HS-5 (cell line): ENCODE measurements around the gene MFAP4.

Experiments
- DNase-seq: peaks from one replicate; pipeline ENCODE4 v3.0.0-alpha.2; 2012; ENCODE audit warnings: low read depth

MFAP4 gene

DNA sequence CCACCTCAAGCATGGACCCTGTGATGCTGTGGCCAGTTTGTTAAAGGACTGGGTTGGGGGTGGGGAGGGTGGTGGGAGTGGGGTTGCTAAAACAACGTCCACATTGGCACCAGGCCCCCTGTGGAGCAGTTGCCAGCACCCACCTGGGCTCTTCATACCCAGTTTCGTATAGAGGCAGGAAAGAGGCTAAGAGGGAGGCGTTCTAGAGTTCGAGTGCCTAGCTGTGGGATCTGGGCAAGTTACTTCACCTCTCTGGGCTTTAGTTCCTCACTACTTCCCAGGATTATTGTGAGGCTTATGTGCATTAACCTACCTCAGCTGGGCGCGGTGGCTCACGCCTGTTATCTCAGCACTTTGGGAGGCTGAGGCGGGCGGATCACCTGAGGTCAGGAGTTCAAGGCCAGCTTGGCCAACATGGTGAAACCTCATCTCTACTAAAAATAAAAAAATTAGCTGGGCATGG is 1.4 kb downstream of the MFAP4 start:
- no peak for DNase-seq

DNA sequence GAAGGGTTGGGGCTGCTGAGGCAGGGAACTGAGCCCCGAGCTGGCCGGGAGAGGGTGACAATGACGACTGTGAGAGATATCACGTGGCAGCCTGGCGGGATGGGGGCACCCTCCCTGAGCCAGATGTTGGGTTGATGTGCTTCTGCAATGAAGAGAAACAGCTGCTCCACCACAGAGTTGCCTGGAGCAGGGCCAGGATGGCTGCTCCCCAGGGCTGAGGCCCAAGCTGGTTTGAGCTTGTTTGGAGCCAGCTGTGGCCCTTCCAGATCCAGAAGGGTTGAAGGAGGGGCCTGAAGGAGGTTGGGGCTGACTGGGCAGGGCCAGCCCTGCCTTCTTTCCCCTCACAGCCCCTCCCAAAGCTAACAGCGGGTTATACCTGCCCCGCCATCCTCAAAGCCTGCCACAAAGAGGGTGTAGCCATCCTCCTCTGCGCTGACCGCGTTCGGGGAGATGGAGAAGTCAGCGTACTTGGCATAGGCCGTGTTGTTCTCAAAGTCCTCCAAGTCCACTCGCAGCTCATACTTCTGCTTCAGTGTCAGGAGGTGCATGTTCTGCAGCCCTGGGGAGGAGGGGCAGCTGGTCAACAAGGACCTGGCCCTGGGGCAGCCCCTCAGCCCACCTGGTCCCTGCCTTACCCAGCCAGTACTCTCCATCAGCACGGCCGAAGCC is 2.1 kb downstream of the MFAP4 start:
- DNase-seq, result no peak

DNA sequence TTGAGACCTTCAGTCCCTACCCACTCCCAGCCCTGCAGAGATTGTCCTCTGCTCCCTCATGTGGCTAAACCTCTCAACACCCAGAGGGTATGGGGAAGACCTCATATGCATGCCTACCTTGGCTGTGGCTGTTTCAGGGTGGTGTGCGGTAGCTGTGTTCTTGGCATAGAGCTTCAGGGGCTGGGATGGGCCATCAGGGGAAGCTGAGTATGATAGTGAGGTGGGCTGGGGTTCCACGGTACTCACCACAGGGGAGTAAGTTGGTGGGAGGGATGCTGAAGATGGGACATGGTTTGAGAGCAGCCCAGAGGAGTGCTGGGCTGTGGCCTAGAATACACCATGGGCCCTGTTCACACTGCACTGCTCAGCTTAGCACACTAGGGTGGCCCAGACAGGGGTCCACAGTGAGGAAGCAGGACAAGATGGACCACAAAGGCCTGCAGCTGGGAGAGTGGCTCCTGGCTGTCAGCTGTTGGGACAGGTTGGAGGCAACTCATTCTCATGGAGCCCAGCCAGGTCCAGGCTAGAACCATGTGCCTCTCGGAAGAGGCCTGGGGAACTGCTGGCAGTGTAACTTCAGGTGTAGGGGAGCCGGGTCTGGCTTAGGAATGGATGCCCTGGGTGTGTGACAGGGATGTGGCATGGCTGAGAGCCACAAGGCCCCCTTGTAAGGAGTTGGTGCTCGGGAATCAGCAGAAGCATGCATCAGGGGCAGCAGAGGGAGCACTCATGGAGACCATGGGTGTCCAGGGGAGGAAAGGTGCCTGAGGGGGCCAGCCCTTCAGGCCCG is 3.1 kb downstream of the MFAP4 start:
- DNase-seq, result no peak

DNA sequence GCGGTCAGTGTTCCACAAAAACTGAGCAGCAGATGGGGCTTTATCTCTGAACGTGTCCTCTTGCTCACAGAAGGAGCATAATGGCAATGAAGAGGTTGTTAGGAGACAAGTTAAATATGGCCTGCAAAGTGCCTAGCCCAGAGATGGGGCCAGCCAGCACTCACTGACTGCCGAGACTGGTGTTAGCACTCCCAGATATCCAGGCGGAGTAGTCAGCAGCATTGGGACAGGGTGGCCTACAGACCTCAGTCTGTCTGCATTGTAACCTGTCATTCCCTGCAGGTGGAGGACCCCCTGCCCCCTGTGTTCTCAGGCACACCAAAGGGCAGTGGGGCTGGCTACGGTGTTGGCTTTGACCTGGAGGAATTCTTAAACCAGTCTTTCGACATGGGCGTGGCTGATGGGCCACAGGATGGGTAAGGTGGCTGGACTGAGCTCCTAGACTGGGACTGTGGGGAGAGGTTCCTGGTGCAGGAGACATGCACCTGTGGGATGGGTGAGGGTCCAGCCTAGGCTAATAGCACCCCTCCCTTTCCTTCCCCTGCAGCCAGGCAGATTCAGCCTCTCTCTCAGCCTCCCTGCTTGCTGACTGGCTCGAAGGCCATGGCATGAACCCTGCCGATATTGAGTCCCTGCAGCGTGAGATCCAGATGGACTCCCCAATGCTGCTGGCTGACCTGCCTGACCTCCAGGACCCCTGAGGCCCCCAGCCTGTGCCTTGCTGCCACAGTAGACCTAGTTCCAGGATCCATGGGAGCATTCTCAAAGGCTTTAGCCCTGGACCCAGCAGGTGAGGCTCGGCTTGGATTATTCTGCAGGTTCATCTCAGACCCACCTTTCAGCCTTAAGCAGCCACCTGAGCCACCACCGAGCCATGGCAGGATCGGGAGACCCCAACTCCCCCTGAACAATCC is 4.2 kb downstream of the MFAP4 start:
- DNase-seq, result no peak

DNA sequence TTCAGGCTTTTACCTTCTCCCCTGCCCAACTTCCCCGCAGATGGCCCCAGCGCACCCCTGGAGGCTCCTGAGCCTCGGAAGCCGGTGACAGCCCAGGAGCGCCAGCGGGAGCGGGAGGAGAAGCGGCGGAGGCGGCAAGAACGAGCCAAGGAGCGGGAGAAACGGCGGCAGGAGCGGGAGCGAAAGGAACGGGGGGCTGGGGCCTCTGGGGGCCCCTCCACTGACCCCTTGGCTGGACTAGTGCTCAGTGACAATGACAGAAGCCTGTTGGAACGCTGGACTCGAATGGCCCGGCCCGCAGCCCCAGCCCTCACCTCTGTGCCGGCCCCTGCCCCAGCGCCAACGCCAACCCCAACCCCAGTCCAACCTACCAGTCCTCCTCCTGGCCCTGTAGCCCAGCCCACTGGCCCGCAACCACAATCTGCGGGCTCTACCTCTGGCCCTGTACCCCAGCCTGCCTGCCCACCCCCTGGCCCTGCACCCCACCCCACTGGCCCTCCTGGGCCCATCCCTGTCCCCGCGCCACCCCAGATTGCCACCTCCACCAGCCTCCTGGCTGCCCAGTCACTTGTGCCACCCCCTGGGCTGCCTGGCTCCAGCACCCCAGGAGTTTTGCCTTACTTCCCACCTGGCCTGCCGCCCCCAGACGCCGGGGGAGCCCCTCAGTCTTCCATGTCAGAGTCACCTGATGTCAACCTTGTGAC is 5.1 kb downstream of the MFAP4 start:
- DNase-seq, result no peak

DNA sequence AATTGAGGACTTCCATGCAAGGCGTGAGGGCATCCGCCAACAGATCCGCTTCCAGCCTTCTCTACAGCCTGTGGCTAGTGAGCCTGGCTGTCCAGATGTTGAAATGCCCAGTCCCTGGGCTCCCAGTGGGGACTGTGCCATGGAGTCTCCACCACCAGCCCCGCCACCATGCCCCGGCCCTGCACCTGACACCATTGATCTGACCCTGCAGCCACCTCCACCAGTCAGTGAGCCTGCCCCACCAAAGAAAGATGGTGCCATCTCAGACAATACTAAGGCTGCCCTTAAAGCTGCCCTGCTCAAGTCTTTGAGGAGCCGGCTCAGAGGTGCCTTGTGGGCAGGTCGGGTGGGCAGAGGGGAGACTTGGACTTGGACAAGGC is 5.6 kb downstream of the MFAP4 start:
- no peak for DNase-seq

DNA sequence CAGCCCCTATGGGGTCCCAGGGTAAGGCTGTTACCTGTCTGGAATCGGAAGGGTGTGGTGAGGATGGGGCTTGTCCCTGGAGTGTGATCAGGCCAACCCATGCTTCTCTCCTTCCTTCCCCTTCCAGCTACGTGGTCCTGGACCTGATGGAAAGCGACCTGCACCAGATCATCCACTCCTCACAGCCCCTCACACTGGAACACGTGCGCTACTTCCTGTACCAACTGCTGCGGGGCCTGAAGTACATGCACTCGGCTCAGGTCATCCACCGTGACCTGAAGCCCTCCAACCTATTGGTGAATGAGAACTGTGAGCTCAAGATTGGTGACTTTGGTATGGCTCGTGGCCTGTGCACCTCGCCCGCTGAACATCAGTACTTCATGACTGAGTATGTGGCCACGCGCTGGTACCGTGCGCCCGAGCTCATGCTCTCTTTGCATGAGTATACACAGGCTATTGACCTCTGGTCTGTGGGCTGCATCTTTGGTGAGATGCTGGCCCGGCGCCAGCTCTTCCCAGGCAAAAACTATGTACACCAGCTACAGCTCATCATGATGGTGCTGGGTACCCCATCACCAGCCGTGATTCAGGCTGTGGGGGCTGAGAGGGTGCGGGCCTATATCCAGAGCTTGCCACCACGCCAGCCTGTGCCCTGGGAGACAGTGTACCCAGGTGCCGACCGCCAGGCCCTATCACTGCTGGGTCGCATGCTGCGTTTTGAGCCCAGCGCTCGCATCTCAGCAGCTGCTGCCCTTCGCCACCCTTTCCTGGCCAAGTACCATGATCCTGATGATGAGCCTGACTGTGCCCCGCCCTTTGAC is 6.3 kb downstream of the MFAP4 start:
- DNase-seq, result no peak

DNA sequence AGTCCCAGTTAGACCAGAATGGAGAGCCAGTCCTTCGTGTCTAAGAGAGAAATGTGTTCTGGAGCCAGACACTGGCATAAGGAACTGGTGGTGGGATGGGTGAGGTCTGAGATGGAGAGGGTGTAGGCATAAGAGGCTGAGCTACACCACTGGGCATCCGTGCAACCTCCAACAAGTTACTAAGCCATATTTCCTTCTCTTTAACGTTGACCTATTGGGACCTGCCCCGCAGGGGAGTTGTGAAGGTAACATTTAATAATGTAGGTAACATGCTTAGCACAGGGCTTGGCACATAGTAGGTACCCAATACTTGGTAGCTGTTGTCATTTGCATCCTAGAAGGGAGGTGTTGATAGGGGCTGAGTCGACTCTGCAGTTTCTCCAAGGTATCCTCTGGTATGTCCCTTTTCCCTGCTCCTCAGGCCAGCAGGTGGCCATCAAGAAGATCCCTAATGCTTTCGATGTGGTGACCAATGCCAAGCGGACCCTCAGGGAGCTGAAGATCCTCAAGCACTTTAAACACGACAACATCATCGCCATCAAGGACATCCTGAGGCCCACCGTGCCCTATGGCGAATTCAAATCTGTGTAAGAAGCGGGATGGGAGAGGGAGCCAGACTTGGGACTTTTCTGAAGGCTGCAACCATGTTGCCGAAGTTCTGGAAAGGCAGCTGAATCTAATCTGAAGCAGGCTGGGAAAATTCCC is 7.5 kb downstream of the MFAP4 start:
- no peak for DNase-seq

DNA sequence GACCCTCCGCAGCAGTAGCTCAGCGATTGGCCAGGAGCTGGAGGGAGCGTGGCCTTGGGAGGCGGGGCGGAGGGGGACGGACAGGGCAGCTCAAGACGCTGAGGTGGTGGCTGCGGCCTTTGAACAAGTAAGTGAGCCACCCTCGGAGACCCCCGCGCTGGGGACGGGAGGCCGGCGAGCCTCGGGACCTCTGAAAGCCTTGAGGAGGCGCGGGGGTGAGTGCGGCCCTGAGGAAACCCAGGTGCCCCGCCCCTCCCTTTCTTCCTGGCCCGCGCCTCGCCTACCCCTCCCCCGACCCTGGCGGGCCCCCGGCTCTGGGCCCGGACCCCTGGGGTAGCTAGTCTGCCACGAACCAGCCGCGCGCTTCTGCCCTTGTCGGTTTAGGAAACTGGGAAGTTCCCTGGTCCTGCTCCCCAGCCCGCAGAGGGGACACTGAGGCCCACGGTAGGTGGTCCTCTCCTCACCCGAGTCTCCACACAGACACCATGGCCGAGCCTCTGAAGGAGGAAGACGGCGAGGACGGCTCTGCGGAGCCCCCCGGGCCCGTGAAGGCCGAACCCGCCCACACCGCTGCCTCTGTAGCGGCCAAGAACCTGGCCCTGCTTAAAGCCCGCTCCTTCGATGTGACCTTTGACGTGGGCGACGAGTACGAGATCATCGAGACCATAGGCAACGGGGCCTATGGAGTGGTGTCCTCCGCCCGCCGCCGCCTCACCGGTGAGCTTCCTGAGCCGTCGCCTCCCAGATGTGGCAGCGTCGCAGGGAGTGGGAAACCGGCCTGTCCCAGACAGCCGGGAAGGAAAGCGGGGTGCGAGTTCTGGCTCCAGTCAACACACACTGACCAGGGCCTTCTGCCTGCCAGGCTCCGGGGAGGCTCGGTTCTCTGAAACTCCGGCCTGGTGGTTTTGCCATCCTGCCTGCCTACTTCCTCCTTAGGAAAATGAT is 8.3 kb downstream of the MFAP4 start, which contains the start of gene MAPK7:
Gene MAPK7 (plus strand): TSS at position 83 of the 945 bp plus-strand sequence. CDS start 403 bp downstream, at position 486.
- DNase-seq, result no peak

DNA sequence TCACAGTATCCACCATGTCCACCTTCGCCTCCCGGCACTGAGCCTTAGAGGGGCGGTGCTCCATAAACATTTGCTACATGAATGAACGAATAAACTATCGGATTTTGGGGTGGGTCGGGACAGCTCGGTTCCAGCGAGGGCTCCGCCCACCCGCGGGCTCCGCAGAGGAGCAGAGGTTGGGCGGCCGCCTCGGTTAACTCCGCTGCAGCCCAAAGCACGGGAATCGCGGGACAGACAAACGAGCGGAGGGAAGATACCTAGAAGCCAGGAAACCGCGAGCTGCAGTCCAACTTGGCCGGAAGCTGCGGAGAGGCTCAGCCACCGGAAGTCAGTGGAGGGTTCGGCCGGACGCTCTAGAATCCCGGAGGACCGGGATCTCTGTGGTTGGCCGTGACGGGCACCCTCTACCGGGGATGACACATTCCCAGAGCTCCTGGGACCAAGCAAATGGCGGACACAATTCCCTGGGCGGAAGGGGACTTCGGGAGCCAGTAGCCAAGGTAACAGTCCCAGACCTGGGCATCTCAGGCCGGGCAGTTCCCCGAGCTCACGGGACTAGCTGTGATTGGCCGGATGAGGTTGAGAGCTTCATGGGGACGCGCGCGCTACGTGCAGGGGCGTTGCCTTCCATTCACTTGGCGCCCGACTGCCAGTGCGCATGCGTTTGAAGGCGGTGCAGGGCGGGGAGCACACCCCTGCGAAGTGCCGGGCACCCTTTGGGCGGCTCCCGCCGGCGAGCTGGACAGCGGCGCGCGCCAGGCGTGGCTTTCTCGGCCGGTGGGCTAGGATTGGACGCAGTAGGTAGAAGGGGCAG is 9.2 kb downstream of the MFAP4 start:
- peak; percentile 91 for DNase-seq

DNA sequence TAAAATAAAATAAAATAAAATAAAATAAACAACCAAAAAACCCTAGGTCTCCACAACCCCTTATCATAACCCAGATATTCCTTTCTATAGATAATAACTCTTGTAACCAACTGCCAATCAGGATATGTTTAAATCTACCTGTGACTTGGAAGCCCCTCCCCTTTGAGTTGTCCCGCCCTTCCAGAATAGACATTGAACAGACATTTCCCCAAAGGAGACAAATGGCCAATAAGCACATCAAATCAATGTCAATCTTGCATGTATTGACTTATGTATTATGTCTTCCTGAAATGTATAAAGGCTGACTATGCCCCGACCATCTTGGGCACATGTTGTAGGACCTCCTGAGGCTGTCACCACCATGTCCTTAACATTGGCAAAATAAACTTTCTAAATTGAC is 10.2 kb downstream of the MFAP4 start:
- DNase-seq, result no peak

DNA sequence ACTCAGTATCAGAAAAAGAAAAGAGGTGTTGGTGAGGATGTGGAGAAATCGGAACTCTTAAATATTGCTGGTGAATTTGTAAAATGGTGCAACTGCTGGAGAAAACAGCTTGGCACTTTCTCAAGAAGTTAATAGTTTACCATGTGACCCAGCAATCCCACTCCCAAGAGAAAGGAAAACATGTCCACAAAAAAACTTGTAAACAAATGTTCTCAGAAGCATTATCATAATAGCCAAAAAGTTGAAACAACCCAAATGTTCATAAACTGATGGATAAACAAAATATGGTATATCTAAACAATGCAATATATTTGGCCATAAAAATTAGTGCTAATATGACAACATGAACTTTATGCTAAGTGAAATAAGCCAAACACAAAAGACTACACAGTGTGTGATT is 11.3 kb downstream of the MFAP4 start:
- DNase-seq, result no peak

DNA sequence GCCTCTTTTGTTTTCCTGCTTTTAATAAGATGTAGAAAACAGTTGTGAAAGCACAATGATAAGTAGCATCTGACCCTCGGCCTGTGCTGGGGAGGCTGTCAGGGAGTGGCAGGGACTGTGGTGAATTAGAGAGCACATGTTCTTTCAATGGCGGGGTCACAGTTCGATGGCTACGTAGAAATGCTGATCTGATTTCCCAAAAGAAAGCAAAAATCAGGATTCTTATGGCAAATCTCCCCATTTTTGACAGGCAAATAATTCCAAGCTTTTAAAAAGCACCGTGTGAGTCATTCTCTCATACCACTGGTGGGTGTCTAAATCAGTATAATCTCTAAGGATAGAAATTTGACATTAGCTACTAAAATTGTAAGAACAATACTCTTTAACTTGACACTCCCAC is 12.9 kb downstream of the MFAP4 start:
- DNase-seq, result no peak

DNA sequence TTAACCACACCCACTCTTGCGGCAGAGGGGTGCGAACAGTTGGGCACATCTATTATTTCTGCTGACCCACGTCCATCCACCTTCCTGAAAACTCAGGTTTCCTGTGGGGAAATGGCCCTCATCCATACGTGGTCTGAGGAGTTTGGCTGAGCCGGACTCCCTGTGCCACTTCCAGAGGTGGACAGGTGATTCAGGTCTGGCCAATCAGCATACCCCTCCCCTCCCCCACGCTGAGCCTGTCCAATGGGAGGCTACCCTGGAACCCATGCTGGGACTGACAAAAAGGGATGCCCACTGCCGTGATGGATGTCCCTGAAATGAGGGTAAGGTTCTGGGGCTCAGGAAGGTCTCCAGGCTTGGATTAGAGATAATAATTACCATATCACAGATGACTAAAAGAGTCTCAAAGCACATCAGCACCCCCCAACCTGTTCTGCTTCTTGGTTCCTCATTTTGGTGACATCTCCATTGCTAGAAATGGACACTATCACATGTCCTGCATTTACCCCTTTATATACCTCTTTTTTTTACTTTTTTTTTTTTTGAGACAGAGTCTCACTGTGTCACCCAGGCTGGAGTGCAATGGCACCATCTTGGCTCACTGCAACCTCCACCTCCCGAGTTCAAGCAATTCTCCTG is 14.0 kb downstream of the MFAP4 start:
- DNase-seq, result no peak

DNA sequence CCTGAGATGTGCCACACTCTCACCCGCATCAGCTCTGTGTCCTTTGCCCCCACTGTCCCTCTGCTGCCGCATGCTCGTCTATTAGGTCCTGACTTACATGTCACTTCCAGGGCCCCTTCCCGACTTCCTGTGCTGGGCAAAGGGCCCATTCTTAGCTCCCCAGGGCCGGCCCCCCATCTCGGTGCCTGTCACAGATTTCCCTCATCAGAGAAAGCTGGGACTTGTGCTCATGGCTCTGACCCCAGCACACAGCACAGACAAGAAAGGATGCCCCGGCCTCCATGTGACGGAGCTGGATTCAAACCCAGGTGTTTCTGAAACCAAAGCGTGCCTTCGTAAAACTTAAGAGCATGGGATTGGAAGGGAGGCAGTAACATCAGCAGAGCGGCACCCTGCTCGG is 14.6 kb downstream of the MFAP4 start:
- no peak for DNase-seq

DNA sequence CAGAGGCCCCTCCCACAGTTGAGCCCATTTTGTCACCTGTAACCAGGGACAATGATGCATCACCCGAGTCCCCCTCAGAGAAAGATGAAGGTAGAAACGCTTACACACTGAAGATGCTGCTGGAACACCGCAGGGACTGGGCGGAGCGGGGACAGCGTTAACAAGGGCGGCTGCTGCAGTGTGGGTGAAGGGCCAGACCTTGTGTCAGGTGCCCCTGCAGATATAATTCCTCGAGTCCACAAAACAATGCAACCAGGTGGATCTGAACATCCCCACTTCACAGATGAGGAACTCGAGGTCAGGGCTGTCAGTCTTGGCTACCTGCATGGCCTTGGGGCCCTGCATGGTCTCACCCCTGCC is 15.0 kb downstream of the MFAP4 start:
- no peak for DNase-seq

DNA sequence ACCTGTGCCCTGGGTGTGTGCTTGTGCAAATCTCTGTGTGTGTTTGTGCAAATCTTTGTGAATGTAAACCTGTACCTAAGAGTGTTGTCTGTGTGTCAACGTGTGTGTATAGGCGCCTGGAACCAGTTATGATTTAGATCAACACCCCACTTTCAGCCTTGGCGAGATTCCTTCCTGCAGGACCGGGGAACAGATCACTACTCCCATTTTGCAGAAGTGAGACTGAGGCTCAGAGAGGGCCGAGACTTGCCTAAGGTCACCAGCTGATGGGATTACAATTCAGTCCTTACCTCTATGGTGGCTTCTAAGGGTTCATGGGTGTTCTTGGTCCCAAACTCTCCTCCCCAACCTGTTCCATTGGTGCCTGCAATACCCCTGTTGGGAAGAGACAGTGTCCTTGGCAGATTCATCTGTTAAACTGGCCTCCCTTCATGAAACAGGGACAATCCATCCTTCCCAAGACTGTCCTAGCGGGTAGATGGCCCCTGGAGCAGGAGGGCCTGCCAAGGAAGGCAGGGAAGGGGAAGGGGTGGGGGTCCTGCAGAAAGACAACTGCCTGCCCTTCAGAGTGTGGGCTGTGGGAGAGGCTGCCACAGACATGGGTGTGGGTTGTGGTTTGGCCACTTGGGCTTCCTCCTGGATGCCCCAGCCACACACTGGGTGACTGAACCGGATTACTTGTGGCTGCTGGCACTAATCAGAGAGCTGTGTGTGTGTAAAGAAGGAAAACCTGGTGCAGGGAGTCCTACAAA is 15.6 kb downstream of the MFAP4 start:
- no peak for DNase-seq
